Activated CD4-positive, alpha-beta T cell treated with anti-CD3 and anti-CD28 coated beads for 1 hour (primary cell): ENCODE data around the gene TBXAS1.
"Not testable (repeated sequence)": the region's sequence is repeated elsewhere in the genome, so short reads cannot be mapped to it uniquely, and the experiment has no call there.

ENCODE experiments used
- DNase-seq: peaks from one replicate; pipeline ENCODE4 v3.0.0-alpha.2; 2020

The TBXAS1 gene

DNA sequence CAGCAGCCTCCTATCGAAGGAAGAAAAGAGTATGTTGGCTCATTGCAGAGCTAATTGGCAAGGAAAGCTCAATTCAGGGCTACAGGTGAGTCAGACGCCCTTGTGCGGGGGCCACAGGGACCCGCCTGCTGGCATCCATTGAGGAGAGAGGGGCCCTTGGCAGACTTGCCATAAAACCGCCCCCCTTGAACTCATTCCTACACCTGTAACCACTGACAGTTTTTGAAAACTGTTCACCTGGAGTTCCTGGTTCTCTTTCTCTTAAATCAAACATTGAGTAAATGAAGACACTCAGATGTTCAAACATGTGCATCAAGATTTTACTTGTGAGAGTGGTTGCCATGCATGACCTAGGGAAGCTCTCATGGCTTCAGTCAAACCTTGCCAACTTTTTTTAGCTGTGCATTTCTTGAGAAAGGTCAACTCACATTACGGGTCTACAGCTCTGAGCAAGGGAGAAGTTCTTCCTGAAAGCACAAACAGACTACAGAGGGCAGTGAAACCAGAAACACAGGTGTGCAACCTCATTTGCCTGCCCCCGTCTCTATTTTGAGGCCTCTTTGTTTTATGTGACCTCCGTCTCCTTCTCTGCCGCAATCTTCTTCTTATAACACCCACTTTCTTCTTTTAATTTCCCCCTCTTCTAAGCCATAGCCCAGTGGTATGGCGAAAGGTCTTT lies 87.8 kb downstream of the TBXAS1 start:
- no peak for DNase-seq

DNA sequence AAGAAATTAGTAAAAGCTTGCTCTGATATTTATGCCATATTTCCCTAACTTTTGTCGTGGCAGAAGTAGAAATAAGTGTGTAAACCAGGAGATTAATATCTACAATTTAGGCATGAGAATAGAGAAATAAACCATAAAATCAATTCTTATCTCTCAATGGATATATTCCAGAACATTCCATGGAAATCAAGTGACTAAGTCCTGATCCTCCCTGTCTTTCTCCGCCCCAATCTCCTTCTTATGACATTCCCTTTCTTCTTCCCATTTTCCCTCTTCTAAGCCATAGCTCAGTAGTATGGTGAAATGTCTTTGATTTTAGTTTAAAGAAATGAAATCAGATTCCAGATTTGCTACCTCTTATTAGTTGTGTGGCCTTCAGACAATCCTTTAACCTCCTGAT lies 88.8 kb downstream of the TBXAS1 start:
- no peak for DNase-seq

DNA sequence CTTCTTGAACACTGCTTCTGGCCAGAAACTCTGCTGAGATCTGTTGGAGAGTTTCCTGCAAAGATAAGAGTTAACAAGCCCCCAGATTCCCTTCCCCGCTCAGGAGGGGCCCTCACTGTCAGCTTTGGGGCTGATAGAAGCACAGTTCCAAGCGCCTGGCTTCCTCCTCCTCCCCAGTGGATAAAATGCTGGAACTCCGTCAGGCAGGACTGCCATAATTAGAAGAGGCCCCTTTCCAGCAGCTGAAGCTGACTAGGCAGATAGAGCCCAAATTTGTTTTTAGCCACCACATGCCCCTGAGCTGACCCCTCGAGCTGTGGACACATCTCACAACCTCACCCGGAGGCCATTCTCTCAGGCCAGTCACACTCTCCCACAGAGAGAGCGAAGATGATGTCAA lies 89.4 kb downstream of the TBXAS1 start:
- no peak for DNase-seq

DNA sequence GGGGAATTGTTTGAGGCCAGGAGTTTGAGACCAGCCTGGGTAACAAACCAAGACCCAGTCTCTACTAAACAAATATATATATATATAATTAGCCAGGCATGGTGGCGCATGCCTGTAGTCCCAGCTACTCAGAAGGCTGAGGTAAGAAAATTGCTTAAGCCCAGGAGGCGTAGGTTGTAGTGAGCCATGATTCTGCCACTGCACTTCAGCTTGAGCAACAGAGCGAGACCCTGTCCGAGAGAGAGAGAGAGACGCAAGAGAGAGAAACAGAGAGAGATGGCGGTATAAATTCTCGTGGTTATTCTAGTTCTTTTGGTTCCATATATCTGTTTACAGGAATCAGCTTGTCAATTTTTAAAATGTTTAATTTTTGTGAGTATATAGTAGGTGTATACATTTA lies 94.0 kb downstream of the TBXAS1 start:
- DNase-seq: no peak

DNA sequence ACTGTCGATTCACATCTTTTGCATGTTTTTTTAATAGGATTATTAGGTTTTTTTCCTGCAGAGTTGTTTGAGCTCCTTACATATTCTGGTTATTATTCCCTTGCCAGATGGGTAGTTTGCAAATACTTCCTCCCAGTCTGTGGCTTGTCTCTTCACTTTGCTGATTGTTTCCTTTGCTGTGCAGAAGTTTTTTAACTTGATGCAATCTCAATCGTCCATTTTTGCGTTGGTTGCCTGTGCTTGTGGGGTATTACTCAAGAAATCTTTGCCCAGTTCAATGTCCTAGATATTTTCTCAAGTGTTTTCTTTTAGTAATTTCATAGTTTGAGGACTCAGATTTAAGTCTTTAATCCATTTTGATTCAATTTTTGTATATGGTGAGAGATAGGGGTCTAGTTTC lies 95.4 kb downstream of the TBXAS1 start:
- DNase-seq: no peak

DNA sequence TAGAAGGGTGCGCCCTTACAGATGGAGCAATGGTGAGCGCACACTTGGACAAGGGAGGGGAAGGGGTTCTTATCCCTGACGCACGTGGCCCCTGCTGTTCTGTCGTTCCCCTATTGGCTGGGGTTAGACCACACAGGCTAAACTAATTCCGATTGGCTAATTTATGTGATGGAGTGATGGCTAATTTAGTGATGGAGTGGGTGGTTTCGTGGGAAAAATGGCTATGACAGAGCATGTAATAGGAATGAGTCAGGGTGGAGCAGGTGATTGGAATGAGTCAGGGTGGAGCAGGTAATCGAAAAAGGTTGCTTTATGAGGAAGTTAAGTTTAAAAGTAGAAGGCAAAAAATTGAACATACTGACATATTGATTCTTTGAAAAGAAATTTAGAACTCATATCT lies 100.2 kb downstream of the TBXAS1 start:
- not testable (repeated sequence) for DNase-seq

DNA sequence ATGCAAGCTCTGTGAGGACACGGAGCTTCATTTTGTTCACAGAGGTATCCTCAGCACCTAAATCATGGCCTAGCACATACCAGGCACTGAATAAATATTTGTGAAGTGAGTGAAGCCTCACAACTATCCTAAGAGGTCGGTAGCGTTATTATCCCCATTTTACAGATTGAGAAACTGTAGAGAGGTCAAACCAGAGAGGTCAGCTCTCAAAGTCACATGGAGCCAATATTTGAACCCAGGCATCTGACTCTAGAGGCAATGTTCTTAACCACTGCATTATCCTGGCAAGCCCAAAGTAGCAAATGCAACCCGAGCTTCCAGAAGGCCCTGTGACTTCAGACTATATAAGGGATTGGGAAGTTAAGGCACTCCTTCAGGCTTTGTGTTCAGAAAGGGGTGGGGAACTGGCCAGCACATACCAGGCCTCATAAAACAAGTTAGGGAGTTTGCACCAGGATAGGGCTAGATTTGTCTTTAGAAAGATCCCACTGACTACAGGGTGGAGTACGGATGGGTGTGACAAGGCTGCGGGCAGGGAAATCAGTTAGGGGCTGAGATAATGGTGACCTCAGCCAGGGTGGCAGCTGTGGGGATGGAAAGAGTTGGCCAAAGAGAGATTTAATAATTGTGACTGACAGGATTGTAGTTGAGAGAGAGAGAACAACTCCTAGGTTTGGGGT lies 101.4 kb downstream of the TBXAS1 start:
- DNase-seq: no peak

DNA sequence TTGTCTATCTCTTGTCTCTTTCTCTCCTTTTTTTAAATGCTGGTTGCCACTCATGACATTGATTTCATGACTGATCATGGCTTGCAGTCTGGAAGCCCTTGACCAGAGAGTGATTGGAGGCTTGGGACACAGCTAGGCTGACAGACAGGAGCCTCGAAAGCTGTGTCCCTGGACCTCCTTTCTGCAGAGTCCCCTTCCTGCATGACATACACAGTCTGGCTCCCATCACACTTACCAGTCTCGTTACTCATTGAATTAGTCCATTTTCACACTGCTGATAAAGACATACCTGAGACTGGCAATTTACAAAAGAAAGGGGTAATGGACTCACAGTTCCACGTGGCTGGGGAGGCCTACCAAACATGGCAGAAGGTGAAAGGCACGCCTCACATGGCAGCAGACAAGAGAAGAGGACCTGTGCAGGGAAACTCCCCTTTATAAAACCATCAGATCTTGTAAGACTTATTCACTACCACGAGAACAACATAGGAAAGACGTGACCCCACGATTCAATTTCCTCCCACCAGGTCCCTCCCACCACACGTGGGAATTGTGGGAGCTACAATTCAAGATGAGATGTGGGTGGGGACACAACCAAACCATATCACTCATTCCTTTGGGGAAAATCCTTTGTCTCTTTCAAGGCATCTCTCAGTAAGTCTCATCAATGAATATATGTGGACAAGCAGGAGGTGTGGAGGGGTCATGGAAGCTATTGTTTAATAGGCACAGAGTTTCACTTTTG lies 102.3 kb downstream of the TBXAS1 start:
- DNase-seq: no peak

DNA sequence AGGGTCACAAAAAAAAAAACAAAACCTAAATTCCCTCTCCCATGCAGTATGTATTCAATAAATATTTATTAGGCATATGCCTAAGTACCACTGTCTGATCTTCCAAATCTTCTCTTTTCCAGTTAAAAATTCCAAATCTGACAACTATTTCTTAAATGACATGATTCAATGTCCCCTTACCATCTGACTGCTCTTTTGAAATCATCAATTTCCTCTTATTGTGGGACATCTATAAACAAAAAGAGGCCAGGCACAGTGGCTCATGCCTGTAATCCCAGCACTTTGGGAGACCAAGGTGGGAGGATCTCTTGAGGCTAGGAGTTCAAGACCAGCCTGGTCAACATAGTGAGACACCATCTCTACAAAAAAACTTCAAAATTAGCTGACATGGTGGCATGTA lies 103.5 kb downstream of the TBXAS1 start:
- no peak for DNase-seq

DNA sequence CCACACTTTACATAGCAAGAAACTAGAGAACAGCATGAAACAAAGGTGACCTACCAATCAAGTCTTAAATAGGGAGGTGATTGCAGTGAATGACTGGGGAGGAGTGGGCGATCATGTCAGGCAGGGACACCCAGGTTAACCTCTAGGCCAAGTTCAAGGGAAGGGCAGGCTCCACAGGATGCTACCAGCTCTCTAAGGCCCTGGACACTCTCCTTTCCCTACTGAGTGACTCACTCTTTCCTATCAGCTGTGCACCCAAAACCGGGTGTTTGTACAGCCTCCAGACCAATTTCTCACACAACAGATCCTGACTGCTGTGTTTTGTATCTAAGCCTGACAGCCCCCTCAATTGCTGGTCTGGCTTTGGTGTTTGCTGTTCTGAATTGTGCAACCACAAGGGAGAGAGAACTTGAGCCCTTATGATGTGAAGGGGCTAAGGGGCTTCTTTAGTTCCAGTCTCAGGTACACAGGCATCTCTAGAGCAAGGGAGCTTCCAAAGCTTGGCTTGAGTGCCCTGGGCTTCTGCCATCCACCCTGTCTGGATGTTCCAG lies 107.8 kb downstream of the TBXAS1 start:
- DNase-seq: no peak

DNA sequence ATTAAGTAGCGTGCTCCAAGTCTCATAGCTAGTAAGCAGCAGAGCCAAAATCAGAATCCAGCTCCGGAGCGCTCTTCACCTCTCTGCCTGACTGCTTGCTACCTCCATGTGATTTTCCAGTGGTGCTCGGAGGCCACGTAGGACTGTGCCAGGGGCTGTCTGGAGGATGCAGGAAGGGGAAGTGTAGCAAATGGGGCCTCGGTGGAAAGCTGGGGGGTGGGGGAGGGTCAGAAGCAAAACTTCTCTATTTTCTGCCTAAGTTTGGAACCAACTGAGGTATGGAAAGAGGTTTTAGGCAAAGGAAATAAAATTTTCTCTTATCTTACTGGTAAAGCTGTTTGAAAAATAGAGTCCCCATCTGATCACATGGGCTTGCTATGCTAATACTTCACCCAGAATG lies 108.7 kb downstream of the TBXAS1 start:
- no peak for DNase-seq

DNA sequence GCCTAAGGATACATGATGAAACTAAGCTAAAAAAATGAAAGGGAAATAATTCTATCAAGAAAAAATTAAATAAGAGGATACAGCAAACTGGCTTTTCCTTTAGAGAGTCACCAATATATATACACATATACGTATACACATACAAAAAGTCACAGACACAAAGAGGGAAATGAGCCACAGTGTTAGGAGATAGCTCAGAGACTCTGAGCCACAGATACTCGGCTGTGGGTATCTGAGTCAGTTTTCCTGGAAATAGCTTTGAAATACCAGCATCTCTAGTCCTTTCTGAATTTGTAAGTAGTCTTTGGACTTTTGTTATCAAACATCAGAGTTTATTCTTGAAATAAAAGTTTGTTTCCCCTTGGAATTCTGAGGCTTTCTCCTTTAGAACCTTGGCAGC lies 111.8 kb downstream of the TBXAS1 start:
- DNase-seq: no peak

DNA sequence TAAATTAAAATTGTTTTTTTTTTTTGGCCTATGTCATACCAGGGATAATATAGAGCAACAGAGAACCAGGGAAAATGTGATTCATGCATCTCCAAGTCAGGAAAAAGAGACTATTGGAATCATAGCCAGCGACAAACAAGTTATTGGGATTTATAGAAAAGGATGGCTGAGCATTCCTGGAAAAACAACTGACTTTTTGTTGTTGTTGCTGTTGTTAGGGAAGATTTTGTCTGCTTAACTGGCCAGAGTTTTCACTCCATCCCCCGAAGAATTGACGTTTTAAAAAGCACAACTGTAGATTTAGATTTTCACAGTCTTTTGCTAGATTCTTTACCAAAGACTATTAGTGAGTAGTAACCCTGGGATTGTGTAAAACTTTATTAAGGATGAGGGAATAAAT lies 112.4 kb downstream of the TBXAS1 start:
- DNase-seq: no peak

DNA sequence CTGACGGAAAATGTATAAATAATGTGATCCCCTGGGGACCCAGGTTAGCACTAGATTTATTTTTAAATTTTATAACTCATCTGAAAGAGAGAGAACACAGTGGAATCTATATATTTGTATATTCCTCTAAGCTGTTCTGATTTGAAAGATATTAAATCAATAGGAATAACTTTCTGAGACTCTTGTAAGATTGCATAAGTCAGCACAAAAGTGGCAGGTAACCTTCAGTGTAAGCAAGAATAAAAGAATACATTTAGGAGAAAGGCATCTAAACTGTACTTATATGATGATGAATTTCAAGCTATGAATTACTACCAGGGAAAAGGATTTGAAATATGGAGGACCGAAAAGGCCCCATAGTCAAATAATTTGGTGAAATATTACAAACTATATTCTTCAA lies 112.8 kb downstream of the TBXAS1 start:
- no peak for DNase-seq

DNA sequence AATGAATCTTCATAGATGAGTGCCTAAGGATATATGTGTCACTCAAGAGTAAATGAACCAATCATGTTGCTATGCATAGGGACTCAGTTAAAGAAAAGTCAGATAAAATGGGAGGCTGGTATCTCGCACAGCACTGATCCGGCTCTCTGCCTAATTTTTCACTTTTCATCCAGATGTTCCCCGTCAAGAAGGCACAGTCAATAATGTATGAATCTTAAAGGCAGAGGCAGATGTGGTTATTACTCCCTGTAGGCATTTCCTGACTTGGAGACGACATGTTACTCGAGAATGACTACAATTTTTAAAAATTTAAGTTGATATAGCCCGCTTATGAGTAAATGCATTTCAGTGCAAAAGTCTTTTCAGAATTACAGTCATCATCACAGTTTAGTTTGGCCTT lies 113.6 kb downstream of the TBXAS1 start:
- DNase-seq: no peak

DNA sequence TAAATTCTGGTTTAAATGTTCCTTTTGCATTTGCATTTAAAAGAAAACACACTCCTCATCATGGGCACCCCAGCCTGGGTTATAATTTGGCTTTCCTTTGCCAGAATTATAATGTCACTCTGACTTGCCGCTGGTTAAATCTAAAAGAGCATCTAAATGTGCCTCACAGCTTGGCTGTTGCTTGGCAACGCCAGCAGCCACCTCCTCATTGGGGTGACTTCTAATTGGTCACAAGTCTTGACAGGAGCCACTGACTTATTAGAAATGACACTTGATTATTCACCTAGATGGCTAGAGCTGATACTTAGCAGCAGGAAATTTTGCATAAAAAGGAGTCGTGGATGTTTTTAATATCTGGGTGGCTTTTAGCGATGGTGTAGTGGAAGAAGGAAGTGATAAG lies 114.3 kb downstream of the TBXAS1 start:
- DNase-seq: no peak

DNA sequence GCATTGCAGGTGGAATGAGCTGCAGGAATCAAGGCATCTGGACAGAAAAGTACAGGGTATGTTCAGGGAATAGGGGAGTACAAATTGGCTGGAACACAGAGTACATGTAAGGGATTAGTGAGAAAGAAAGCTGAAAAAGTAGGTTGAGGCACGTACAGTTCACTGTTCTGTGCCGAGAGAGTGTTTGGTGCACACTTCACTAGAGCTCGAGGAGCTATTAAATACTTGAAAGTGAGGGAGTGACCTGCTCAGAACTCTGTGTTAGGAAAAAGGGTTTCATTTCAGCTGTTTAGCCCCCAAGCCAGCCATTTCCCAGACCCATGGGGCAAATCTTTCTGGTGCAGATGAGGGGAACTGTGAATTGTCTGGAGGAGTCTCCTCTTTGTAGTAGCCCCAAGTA lies 115.2 kb downstream of the TBXAS1 start:
- DNase-seq: no peak

DNA sequence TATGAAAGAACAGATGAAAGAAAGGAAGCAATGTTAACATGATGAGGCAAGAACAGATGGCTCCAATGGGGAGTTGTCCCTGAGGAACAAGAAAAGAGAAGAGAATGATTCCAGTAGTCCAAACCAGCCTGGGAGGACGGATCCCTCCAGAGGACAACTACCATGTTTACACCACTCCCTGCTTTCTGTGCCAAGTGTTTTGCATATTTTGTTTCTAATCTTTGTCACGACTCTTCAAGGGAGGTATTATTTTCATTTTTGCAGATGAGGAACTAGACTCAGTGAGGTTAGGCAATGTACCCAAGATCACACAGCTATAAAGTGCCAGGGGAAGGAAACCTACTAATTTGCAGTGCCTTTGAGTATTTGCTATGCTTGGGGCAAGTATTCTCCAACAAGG lies 117.5 kb downstream of the TBXAS1 start:
- DNase-seq: no peak

DNA sequence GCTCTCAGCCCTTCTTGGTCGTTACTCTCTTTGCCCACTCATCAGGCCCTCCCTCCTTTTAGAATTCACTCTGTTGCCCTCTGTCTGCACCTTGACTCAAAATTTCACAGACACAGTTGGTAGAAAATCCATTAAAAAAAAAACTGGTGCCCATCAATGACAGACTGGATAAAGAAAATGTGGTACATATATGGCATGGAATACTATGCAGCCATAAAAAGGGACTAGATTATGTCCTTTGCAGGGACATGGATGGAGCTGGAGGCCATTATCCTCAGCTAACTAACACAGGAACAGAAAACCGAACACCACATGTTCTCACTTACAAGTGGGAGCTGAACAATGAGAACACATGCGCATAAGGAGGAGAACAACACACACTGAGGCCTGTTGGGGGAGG lies 118.0 kb downstream of the TBXAS1 start:
- DNase-seq: no peak

DNA sequence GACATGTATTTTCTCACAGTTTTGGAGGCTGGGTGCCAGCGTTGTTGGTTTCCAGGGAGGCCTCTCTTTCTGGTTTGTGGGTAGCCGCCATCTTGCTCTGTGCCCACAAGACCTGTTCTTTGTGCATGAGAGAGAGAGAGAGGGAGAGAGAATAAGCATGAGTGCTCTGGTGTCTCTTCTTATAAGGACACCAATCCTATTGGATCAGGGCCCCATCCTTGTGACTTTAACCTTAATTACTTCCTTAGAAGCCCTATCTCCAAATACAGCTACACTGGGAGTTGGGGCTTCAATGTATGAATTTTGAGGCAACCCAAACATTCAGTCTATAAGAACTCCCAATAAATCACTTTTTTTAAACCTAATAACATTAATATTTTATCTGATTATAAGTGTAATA lies 119.1 kb downstream of the TBXAS1 start:
- no peak for DNase-seq

DNA sequence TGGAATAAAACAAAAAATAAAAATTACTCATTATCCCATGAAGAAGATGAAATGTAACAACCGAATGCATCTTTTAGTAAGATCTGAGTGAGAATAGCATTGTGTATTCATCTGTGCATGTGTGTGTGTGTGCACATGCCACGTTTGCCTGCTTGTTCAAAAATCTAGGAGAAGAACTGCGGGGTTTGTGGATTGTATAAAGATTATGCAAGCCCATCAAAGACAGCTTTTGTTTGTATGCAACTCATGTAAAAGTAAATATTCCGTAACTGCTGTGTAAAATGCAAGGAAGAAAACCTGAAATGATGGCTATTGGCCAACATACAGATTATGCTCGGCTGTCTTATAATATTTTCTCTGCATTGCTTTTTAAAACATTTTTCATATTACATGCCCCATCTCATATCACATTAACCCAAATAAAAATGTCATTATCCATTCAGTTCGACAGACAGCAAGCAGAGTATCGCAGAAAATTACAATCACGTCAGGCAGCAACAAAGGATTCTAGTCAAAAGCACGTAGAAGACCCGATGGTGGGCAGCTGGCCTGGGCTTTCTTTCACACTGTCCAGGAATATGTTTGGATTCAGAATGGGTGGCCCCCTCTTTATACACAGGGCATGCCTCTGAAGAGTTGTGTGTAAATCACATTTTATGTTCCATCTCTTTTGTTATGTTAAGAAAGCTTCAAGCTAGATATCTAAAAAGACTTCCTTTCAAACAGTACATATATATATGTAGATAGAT lies 119.7 kb downstream of the TBXAS1 start:
- DNase-seq: no peak

DNA sequence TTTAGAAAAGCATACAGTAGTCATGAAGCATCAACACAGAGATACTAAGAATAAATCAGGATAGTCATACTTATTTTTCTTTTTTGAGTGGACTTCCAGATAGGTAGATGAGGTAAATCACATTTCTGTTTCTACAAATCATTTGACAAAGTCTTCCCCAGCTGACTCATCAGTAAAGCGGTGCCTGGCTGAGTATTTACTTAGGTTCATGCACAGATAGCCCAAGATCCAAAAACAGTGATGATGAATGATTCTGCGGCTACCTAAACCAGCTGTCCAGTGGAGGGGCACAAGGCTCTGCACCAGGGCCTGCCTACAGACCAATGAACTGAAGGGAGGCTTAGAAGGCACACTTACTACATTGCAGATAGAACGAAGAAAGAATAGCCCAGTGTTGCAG lies 120.6 kb downstream of the TBXAS1 start:
- no peak for DNase-seq

DNA sequence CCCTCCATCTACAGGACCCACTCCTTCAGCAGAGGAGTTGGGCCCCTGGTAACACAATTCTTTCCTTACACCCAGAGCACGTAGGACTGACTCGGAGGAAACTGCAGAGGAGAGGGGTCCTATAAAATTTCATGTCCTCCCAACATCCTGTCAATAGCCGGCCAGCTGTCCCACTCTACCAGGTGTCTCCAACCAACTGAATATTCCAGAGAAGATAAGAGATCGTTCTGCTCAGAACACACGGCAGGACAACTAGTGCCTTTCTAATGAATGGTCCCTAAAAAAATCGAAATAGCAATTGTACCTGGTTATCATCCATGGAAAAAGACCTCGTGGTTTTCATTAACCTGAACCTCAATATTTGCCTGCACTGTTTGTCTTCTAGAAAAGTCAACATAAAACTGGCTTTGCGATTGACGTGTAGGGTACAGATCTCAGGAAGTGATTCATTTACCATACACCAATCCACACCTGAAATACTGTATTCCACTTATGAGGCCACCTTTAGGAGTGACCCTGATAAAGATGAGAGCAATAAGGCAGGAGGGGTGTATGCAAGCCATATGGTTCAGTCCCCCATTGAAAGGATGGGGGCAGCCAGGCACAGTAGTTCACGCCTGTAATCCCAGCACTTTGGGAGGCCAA lies 121.9 kb downstream of the TBXAS1 start:
- DNase-seq: no peak
